Lung microvascular endothelial cell (primary cell): ENCODE results near the gene PLET1. TPM values are rescaled to one million over a fixed set of nuclear protein-coding genes. Genes with fewer than 3 reads are reported as not detected.

Experiments used
- DNase-seq, 2 donors: peaks; one replicate each; pipeline versions ENCODE4 v3.0.0 to v3.0.0-alpha.2; 2010; ENCODE audit warnings: low read depth in 2 of 2
- total RNA-seq: library from RNA; depleted of rRNA; stranded (reverse); fragments of >200 nt; gene quantifications from 2 replicates; pipeline ENCODE4 v1.2.1, GENCODE V29; 2014

PLET1 gene
- total RNA-seq, 1 donor from 2014 or later = not detected

- DNase-seq = no peak
Measured at GRCh38 chr11:112241486-112241885, 19.2 kb downstream of the PLET1 start.

DNA sequence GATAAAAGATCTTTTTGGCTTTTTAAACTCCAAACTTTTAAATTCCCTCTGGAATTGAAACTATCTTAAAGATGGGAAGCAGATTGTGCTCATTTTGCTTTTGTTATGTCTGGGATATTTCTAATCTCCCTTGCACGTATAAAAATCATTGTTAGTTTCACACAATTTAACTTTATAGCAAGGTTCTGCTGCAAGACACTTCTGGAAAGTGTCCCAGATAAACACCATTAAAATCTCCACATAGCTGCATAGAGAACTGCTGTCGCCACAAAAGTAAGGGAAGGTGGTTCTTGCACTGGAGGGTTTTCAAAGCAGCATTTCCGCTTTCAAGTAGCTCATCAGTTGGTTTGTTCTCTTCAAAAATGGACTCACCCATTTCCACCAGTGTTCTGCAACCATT, 22.6 kb downstream of the PLET1 start:
- no peak for DNase-seq

DNA sequence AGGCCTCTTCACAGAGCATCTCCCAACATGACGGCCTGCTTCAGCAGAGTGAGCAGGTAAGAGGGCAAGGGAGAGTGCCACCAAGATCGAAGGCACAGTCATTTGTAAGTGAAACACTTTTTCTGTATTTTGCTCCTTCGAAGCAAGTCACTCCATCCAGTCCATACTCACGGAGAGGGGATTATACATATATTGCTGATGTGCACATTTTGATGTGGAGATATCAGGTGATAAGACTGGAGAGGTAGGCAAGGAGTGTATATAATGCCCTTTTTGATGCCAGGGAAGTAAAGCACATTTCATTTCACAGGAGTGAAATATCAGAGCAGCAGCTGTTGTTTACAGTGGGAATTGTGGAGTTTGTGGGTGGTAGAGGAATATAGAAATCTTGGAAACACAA, 23.2 kb downstream of the PLET1 start:
- DNase-seq = no peak

DNA sequence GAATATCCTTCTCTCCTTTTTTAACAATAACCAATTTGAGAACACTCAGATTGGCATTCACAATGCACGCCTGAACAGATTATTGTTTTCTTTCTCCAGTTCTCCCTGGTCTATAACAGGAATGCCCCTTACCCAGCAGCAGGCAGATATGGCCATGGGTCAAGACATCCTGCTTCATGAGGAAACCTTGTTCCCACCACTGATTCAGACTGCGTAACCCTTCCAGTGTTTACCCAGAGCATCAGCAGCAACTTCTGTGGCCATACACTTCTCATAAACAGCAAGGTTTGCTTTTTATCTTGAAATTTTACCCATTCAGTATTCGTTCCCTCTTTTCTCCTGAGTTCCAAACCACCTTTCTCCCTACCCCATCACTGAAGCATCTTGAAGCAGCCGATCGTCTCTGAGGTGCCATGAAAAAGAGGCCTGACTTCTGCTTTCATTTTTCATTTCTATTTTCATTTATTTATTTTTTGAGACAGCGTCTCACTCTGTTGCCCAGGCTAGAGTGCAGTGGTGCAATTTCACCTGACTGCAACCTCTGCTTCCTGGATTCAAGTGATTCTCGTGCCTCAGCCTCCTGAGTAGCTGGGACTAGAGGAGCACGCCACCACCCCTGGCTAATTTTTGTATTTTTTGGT, 24.8 kb downstream of the PLET1 start:
- DNase-seq = no peak

DNA sequence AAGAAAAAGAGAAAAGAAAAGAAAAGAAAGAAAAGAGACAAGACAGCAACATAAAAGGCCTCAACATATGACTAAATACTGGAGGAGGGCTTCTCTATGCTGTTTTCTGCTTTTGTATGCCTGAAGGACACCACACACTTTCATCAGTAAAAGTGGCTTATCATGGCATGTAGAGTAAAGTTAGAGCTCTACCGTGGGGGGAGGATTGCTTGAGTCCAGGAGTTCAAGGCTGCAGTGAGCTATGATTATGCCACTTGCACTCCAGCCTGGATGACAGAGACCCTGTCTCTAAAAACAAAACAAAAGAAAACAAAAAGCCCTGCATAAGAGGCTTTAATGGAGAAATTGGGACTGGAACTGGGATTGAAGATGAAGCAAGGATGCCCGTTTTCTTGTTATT, 28.7 kb downstream of the PLET1 start:
- DNase-seq = no peak

DNA sequence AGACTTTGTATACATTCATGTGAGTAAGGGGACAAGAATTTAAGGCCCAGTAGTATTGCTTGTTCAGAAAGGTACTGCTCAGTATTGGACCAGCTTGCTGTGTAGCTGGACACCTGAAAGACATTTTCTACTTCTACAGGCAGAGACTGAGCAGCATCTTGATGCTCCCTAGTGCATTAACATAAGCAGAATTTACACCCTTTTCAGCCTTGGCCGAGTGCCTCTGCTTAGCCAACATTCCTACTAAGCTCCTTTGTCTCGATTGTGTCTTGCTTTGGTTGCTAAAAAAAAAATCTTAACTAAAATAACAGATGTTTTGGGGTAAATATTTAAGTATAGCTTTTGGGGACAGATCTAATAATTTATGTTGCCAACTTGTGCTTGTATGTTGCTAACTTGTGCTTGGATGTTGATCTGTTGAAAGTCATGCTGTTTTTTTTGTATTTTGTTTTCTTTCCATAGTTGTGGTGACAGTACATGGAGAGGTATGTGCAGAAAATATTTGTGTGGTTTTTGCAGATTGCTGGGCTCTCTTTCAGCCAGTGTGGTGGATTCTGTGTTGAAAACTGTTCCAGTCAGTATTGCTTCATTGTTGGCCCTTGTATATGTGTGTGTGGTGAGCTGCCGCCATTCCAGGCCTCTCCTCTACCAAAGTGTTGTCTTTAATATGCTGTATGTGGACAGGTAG, 30.8 kb downstream of the PLET1 start:
- no peak for DNase-seq

DNA sequence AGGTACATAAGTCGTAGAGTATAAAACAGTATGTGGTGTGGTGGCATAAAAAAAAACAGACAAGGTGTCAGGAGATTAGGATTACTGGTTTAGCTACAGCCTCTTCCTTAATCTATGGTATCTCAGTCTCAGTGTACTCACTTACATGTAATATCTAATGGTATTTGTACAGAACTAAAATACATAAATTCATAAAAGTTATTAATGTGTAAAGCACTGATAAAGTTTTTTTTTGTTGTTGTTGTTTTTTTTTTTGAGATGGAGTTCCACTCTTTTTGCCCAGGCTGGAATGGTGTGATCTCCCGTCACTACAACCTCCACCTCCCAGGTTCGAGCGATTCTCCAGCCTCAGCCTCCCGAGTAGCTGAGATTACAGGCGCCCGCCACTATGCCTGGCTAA, 31.5 kb downstream of the PLET1 start:
- no peak for DNase-seq

- no peak for DNase-seq
Measured at GRCh38 chr11:112228706-112229105, 32.0 kb downstream of the PLET1 start.

GRCh38 chr11:112227471-112227870, 33.2 kb downstream of the PLET1 start:
- DNase-seq = no peak

DNA sequence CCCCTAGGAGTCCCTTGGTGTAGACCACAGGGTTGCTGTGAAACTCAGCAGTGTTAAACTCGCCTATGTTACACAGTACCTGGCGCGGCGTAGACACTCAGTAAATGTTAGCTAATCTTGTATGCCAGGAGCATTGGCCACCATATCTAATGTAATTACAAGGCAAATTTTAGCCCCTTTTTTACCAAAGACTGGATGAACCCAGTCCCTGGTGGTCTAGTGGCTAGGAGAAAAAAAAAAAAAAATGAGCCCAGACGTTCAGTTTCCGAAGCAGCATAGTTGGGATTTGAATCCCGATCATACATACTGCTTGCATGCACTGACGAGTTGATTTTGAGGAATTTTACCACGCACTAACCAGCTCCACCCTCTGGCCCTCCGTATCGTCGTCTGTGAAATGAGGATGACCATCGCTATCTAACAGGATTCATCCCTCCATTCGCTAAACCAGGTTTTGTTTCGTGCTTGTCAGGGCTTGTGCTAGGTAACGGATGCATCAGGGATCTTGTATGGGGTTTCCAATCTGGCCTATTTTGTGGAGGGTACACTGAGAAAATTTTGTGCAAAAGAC, 33.7 kb downstream of the PLET1 start:
- peak; percentile 40 to 60 for DNase-seq

DNA sequence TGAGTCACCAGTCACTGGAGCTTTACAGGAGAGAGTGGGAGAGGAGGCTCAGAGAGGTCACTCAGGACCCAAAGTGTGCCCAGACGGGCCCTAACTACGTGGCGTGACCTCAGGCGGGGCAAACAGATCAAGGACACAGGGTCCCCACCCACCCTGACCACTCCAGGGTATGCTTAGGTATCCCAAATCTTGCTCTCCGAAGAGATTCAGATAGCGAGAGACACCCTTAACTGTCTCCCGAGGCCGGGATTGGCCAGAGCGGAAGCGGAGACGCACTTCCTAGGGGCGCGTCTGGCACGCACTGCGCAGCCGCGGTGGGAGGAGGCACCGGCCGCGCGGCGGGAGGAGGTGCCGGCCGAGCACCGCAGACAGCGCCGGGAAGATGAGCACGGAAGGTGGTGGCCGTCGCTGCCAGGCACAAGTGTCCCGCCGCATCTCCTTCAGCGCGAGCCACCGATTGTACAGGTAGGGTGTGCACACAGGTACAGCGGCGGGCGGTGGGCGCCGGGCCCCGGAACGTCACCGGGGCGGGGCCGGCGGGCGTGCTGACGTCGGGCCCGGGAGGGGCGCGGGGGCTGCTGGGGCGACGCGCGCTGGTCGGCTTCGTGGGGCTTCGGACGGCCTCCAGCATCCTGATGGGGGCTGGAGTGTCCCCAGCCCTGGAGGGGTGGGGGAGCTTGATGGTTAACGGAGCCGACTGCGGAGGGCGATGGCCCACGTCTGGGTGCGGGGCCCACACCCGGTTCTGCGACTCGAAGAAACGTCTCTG, 34.4 kb downstream of the PLET1 start, which contains the start of gene PTS:
PTS (plus strand) TSS at position 367 of the 769 bp plus-strand sequence; CDS start at position 383, 16 bp downstream.
- peak; percentile 89 to 90 for DNase-seq

- DNase-seq = peak in 1 of 2 donors; percentile 81
Measured at GRCh38 chr11:112225753-112226061, 35.0 kb downstream of the PLET1 start.

DNA sequence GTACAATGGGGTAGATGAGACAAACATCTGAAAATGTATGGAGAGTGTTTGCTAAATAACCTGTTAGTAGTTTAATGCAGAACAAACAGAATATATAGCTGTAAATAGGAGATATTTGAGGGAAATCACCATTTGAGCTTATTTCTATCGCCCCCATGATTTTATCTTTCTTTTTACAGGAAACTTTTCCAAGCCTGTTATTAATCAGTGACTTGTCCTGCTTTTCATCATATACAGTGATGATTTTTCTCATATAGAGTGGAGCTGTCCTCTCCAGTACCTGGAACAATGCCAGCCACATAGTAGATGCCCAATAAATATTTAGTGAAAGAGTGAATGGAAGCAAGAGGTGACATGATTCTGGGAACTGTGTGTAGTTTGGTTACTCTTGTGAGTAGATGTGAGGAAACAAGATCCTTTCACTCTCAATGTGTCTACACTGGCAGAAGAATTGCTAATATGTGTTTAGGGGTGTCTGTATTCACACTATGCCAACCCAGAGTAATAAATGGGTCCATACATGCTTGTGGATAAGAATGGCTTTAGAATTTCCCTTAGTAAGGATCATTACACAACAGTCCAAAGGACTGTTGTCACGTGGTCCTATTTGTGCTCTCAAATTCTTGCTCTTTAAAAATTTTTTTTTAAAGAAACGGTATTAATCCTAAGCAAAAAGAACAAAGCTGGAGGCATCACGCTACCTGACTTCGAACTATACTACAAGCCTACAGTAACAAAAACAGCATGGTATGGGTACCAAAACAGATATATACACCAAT, 36.7 kb downstream of the PLET1 start:
- DNase-seq = no peak

- DNase-seq = no peak
Measured at GRCh38 chr11:112223121-112223520, 37.5 kb downstream of the PLET1 start.

- DNase-seq = no peak
Measured at GRCh38 chr11:112222303-112222702, 38.4 kb downstream of the PLET1 start.

DNA sequence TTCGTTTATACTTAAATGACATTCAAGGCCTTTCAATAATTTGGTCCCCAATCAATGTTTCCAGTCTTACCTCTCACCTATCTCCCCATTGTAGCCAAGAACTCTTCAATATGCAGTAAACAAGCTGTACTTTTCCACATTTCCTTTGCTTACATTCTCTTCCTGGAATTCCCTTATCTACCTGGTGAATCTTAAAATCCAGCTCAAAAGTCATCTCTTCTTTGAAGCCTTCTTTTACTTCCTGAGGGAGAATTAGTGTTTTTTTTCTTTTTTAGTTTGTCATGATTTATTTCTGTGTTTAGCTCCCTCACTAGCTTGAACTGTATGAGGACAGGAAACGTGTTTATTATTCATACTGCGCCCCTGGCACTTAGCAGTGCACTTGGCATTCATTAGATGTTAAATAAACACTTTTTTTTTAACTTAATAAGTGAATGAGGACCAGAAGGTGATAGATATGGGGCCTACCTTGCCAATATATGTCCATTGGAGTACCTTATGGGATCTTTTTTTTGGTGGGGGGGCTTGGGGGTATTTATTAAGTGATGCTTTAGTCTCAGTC, 39.3 kb downstream of the PLET1 start:
- peak; percentile 67 to 69 for DNase-seq

DNA sequence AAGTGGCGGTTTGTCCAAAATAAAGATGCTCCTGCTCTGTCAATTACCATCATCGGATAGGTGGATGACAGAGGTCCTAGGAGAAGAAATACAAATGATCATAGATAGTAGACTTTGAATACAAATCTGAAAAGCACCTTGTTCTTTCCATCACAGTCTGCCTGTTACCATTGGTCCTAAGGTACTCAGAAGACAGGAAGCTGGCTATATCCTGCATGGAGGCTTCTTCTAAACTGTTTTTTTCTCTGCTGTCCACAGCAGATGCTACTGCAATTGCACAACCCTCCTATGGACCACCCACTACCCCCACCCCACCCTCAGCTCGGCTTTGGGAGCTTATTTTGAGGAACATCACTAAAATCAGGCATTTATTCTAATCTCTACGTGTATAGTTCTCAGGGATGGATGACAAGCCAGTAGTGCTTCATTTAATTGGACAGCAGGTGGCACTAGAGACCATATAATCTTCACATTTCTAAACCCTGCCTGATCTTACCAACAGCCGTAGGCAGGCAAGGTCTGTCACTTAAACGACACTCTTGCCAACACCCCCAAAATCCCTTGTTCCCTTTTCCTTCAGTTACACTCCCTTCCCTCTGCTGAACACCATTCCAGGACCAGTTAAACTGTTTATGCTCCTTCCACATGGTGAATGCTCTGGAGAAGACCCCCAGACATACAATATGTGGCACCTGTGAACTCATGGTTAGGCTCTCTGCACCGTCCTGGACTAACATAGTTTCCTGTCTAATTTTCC, 41.0 kb downstream of the PLET1 start:
- DNase-seq = peak; percentile 85 to 90

DNA sequence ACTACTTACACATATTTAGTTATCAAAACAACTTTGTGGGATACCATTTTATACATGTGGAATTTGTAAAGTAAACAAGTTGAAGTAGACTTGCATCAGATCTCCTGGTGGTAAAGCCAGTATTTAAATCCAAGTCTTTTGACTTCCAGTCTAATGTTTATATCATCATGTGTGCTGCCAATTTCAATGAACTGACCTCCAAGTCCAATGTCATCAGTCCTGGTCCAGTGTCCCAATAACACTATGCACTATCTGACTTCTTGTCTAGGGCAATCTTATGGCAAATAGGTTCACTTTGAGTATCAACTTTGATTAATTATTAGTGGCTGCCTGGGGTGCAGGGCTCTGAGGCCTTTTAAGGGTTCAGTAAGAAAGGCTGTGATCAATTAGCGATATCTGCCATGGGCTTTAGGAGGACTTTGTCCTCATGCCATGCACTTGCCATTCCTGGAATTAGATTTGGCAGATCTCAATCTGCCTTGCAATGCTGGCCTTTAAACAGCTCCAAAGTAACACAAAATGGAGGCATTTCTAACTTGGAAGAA, 44.0 kb downstream of the PLET1 start:
- no peak for DNase-seq

- DNase-seq = no peak
Measured at GRCh38 chr11:112215621-112216020, 45.0 kb downstream of the PLET1 start.

DNA sequence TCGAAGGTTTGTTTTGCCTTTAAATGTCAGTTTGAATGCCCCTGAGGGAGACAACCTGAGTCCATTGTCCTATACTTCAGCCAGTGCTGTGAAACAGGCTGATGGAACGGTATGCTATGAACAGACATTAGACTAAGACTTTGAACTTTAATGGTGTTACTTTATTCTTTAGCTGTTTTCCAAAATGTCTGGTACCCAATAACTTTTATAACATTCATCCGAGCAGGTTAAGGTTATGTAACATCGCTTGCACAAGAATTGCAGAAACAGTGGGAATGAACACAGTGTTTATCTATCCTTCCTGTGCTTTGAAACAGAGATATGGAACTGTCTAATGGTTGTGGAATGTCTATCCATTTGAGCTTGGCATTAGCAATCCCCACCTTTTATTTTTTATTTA, 46.9 kb downstream of the PLET1 start:
- no peak for DNase-seq
